IPS-15b (cell line): Measurements from ENCODE around the gene PCBP1.
"Not testable (repeated sequence)": the region's sequence is repeated elsewhere in the genome, so short reads cannot be mapped to it uniquely, and the experiment has no call there.

Experiments
- H3K27me3 ChIP-seq: one replicate; pipeline ENCODE4 v1.6.1; 2013; ENCODE audit warnings: low read length; ENCODE audit not compliant: control insufficient read depth, insufficient read depth
- H3K36me3 ChIP-seq: one replicate; pipeline ENCODE4 v1.6.1; 2013; ENCODE audit warnings: low read length; ENCODE audit not compliant: control insufficient read depth, insufficient read depth
- H3K4me1 ChIP-seq: one replicate; pipeline ENCODE4 v1.6.1; 2013; ENCODE audit warnings: mild to moderate bottlenecking, low read length; ENCODE audit not compliant: control insufficient read depth, insufficient read depth
- H3K4me3 ChIP-seq: one replicate; pipeline ENCODE4 v1.5.1; 2013; ENCODE audit warnings: low read depth, low read length
- H3K9ac ChIP-seq: one replicate; pipeline ENCODE4 v1.6.1; 2013; ENCODE audit warnings: low read depth, mild to moderate bottlenecking, low read length
- H3K9me3 ChIP-seq: one replicate; pipeline ENCODE4 v1.6.1; 2013; ENCODE audit warnings: mild to moderate bottlenecking, low read length; ENCODE audit not compliant: control insufficient read depth, insufficient read depth

Gene PCBP1

GRCh38 chr2:70134323-70134983 lies 47.2 kb downstream of the PCBP1 start:
- not testable (repeated sequence) for H3K4me1 ChIP-seq, H3K9me3 ChIP-seq, H3K36me3 ChIP-seq, H3K27me3 ChIP-seq, H3K9ac ChIP-seq, H3K4me3 ChIP-seq
